H1 (cell line): ENCODE measurements around the gene ATP5ME. TPM values are rescaled to one million over a fixed set of nuclear protein-coding genes. Genes with fewer than 3 reads are reported as not detected.

ENCODE experiments used
- CTCF ChIA-PET: fragments of 300-600 bp; sonication (Branson Sonifier 250); formaldehyde crosslinking; loops from one replicate; lab custom pipeline; 2021; ENCODE audit not compliant: partially characterized antibody; lab: Charles Lee
- POLR2A ChIA-PET: fragments of 300-600 bp; sonication (Branson Sonifier 250); formaldehyde crosslinking; loops from one replicate; lab custom pipeline; 2021; ENCODE audit warnings: inconsistent platforms; ENCODE audit not compliant: partially characterized antibody; lab: Charles Lee
- DNase-seq, 2 experiments: peaks; one replicate each; pipeline versions ENCODE4 v3.0.0 to v3.0.0-alpha.2; 2010 to 2022; ENCODE audit warnings: low spot score in 2 of 2, low read depth in 1 of 2, mixed read lengths in 1 of 2
- FAIRE-seq: peaks from 2 replicates; lab custom pipeline; 2011; peaks lifted over from hg19 to GRCh38; lab: Jason Lieb, UNC
- H2AFZ ChIP-seq: 2 replicates; pipeline ENCODE4 v1.8.1; 2012; ENCODE audit warnings: low read length, inconsistent platforms
- H2AK5ac ChIP-seq: 2 replicates; pipeline ENCODE4 v1.6.1; 2013; ENCODE audit warnings: low read depth, low read length
- H2BK120ac ChIP-seq: replicated peaks from 2 replicates; pipeline ENCODE3; 2013; ENCODE audit warnings: low read depth, low read length, inconsistent platforms
- H2BK12ac ChIP-seq: 2 replicates; pipeline ENCODE4 v1.6.1; 2013; ENCODE audit warnings: low read depth, low read length
- H2BK15ac ChIP-seq: 2 replicates; pipeline ENCODE4 v1.6.1; 2013; ENCODE audit warnings: low read length
- H2BK20ac ChIP-seq: 2 replicates; pipeline ENCODE4 v1.6.1; 2013; ENCODE audit warnings: low read length
- H2BK5ac ChIP-seq: 2 replicates; pipeline ENCODE4 v1.6.1; 2013; ENCODE audit warnings: low read depth, low read length
- H3K14ac ChIP-seq: 2 replicates; pipeline ENCODE4 v1.6.1; 2013; ENCODE audit warnings: inconsistent platforms; ENCODE audit not compliant: insufficient read length
- H3K18ac ChIP-seq: 2 replicates; pipeline ENCODE4 v1.6.1; 2013; ENCODE audit warnings: low read length; ENCODE audit errors: extremely low read depth
- H3K23ac ChIP-seq: 2 replicates; pipeline ENCODE4 v1.6.1; 2013; ENCODE audit warnings: inconsistent platforms; ENCODE audit not compliant: insufficient read length
- H3K23me2 ChIP-seq: 2 replicates; pipeline ENCODE4 v1.6.1; 2013; ENCODE audit warnings: low read depth, low read length
- H3K27ac ChIP-seq: 2 replicates; pipeline ENCODE4 v1.6.1; 2011; ENCODE audit warnings: low read depth, low read length, inconsistent platforms
- H3K27me3 ChIP-seq, 4 experiments: replicated peaks in 1 of 4; 1 replicate in 1 of 4; 2 replicates in 3 of 4; pipeline versions ENCODE4 v1.6.1 to v1.8.1; 2011 to 2013; ENCODE audit warnings: low read length in 3 of 4, mild to moderate bottlenecking in 3 of 4, inconsistent platforms in 2 of 4, mixed read lengths in 2 of 4, moderate library complexity in 1 of 4; ENCODE audit not compliant: control insufficient read depth in 3 of 4, insufficient read depth in 3 of 4; ENCODE audit errors: extremely low read depth in 1 of 4
- H3K36me3 ChIP-seq, 4 experiments: 2 replicates each; pipeline versions ENCODE4 v1.6.1 to v1.8.1; 2011 to 2013; ENCODE audit warnings: mild to moderate bottlenecking in 4 of 4, low read length in 3 of 4, moderate library complexity in 2 of 4, control low read depth in 1 of 4, inconsistent platforms in 1 of 4; ENCODE audit not compliant: insufficient read depth in 4 of 4, control insufficient read depth in 2 of 4
- H3K4ac ChIP-seq: replicated peaks from 2 replicates; pipeline ENCODE3; 2013; ENCODE audit warnings: low read length, low read depth, mixed read lengths, inconsistent platforms; ENCODE audit not compliant: insufficient read length
- H3K4me1 ChIP-seq, 4 experiments: replicated peaks in 1 of 4; 1 replicate in 1 of 4; 2 replicates in 3 of 4; pipeline versions ENCODE4 v1.6.1 to v1.8.1; 2011 to 2013; ENCODE audit warnings: low read length in 3 of 4, inconsistent platforms in 2 of 4, mixed read lengths in 1 of 4; ENCODE audit not compliant: insufficient read depth in 4 of 4, control insufficient read depth in 3 of 4
- H3K4me2 ChIP-seq, 2 experiments: 2 replicates each; pipeline versions ENCODE4 v1.6.1 to v1.8.1; 2011 to 2013; ENCODE audit warnings: low read depth in 2 of 2, low read length in 2 of 2, control low read depth in 1 of 2, inconsistent platforms in 1 of 2, mild to moderate bottlenecking in 1 of 2; ENCODE audit not compliant: insufficient read depth in 1 of 2
- H3K4me3 ChIP-seq, 4 experiments: fragments of 200-600, 300-600 bp in 1 of 4; sonication (generic), shearing (Covaris generic), sonication (Bioruptor Twin) in 1 of 4; 2 replicates each; pipeline versions ENCODE4 v1.5.1 to v1.8.1; 2011 to 2016; ENCODE audit warnings: low read length in 4 of 4, low read depth in 3 of 4, control low read depth in 2 of 4, inconsistent platforms in 2 of 4, mild to moderate bottlenecking in 2 of 4, mixed read lengths in 1 of 4, moderate library complexity in 1 of 4; ENCODE audit not compliant: insufficient read depth in 2 of 4; ENCODE audit errors: extremely low read depth in 1 of 4
- H3K56ac ChIP-seq: replicated peaks from 2 replicates; pipeline ENCODE3; 2013; ENCODE audit warnings: low read depth, mild to moderate bottlenecking, mixed read lengths, low read length, inconsistent platforms; ENCODE audit not compliant: insufficient read length
- H3K79me1 ChIP-seq: 2 replicates; pipeline ENCODE4 v1.6.1; 2013; ENCODE audit warnings: low read depth, low read length, control low read depth
- H3K79me2 ChIP-seq, 2 experiments: 2 replicates each; pipeline versions ENCODE4 v1.6.1 to v1.8.1; 2012 to 2013; ENCODE audit warnings: low read length in 2 of 2, mild to moderate bottlenecking in 2 of 2, inconsistent platforms in 1 of 2; ENCODE audit not compliant: insufficient read depth in 2 of 2, control insufficient read depth in 1 of 2
- H3K9ac ChIP-seq, 4 experiments: replicated peaks in 1 of 4; 1 replicate in 1 of 4; 2 replicates in 3 of 4; pipeline versions ENCODE4 v1.6.1 to v1.8.1; 2011 to 2013; ENCODE audit warnings: low read depth in 3 of 4, low read length in 3 of 4, control low read depth in 2 of 4, mild to moderate bottlenecking in 2 of 4, moderate library complexity in 2 of 4, inconsistent platforms in 1 of 4; ENCODE audit errors: extremely low read depth in 1 of 4
- H3K9me3 ChIP-seq, 2 experiments: 2 replicates each; pipeline versions ENCODE4 v1.6.1 to v1.8.1; 2012 to 2013; ENCODE audit warnings: mild to moderate bottlenecking in 2 of 2, moderate library complexity in 2 of 2, control low read depth in 1 of 2, inconsistent platforms in 1 of 2, low read depth in 1 of 2, low read length in 1 of 2, mixed read lengths in 1 of 2; ENCODE audit not compliant: insufficient read depth in 2 of 2
- H4K20me1 ChIP-seq, 2 experiments: replicated peaks in 1 of 2; 2 replicates each; pipeline versions ENCODE3 to v1.8.1; 2011 to 2013; ENCODE audit warnings: inconsistent platforms in 2 of 2, low read length in 2 of 2, mild to moderate bottlenecking in 1 of 2; ENCODE audit not compliant: insufficient read depth in 2 of 2, control insufficient read depth in 1 of 2
- H4K5ac ChIP-seq: 2 replicates; pipeline ENCODE4 v1.6.1; 2013; ENCODE audit warnings: low read length, low read depth, mixed read lengths, inconsistent platforms; ENCODE audit not compliant: insufficient read length
- H4K8ac ChIP-seq: 2 replicates; pipeline ENCODE4 v1.8.0; 2013; ENCODE audit warnings: mild to moderate bottlenecking, moderate library complexity, low read length, inconsistent platforms; ENCODE audit not compliant: insufficient read depth; ENCODE audit errors: extremely low read depth
- H4K91ac ChIP-seq: replicated peaks from 2 replicates; pipeline ENCODE3; 2013; ENCODE audit warnings: low read length, mixed read lengths, inconsistent platforms; ENCODE audit not compliant: insufficient read length
- ATF2 ChIP-seq: IDR thresholded peaks from 2 replicates; pipeline ENCODE4 v1.6.1; 2012; ENCODE audit warnings: low read length, inconsistent platforms
- BCL11A ChIP-seq, 2 experiments: IDR thresholded peaks; one replicate each; pipeline ENCODE4 v1.6.1; 2011; ENCODE audit warnings: low read depth in 2 of 2, low read length in 2 of 2, mild to moderate bottlenecking in 2 of 2
- CTBP2 ChIP-seq: IDR thresholded peaks from 2 replicates; pipeline ENCODE4 v1.7.0; 2011; ENCODE audit warnings: borderline replicate concordance, mild to moderate bottlenecking, moderate library complexity, mixed read lengths, low read length; ENCODE audit not compliant: insufficient read depth, insufficient read length
- HDAC2 ChIP-seq, 2 experiments: fragments of 300-600 bp in 1 of 2; sonication (generic) in 1 of 2; IDR thresholded peaks; 2 replicates each; pipeline ENCODE4 v1.6.1; 2011 to 2012; ENCODE audit warnings: low read depth in 2 of 2, low read length in 2 of 2, mild to moderate bottlenecking in 2 of 2, moderate library complexity in 2 of 2, borderline replicate concordance in 1 of 2, inconsistent platforms in 1 of 2
- MAX ChIP-seq: IDR thresholded peaks from 2 replicates; pipeline ENCODE4 v1.6.1; 2012; ENCODE audit warnings: inconsistent platforms
- RBBP5 ChIP-seq: IDR thresholded peaks from 2 replicates; pipeline ENCODE4 v1.7.1; 2012; ENCODE audit warnings: low read depth, mild to moderate bottlenecking, inconsistent platforms, low read length, moderate library complexity, borderline replicate concordance
- SUZ12 ChIP-seq: fragments of 200-600 bp; sonication (generic); IDR thresholded peaks from 2 replicates; pipeline ENCODE4 v1.6.1; 2012; ENCODE audit warnings: mild to moderate bottlenecking, inconsistent platforms, low read length, moderate library complexity, mixed read lengths
- ZNF274 ChIP-seq: IDR thresholded peaks from 2 replicates; pipeline ENCODE4 v1.7.0; 2012; ENCODE audit warnings: low read length, borderline replicate concordance; ENCODE audit errors: extremely low read depth
- WGBS, 2 experiments: shearing (Covaris generic) in 1 of 2; methylation state at CpG; one replicate each; pipeline versions ENCODE4 v1.1.6 to v1.1.7; 2013 to 2015; ENCODE audit warnings: low lambda C conversion rate in 2 of 2, mixed read lengths in 2 of 2, inconsistent platforms in 1 of 2, low coverage in 1 of 2, missing lambda C conversion rate in 1 of 2; ENCODE audit not compliant: insufficient replicate concordance in 2 of 2, insufficient coverage in 1 of 2, insufficient read length in 1 of 2; ENCODE audit errors: extremely low coverage in 1 of 2, missing lambda C conversion rate in 1 of 2; 5-methylcytosine and 5-hydroxymethylcytosine counted together
- polyA plus RNA-seq, 7 experiments: library from polyadenylated mRNA; depleted of rRNA in 3 of 7; stranded (reverse) in 5 of 7; unstranded in 2 of 7; fragments of >200 nt in 5 of 7; fragments of 200-250 nt in 2 of 7; gene quantifications; 1 replicate in 5 of 7; 2 replicates in 1 of 7; 4 replicates in 1 of 7; pipeline versions ENCODE4 v1.2.1 to v1.2.3, GENCODE V29; 2011 to 2013; ENCODE audit warnings: missing spikeins in 2 of 7, mixed read lengths in 2 of 7
- total RNA-seq: library from RNA; stranded (reverse); fragmentation: NEBNext Ultra II Directional; extraction: Animal tissue kit (Norgen Biotek cat#: 25700); gene quantifications from 2 replicates; pipeline ENCODE4 v1.2.1, GENCODE V29; 2021

Gene ATP5ME
- total and polyA plus RNA-seq, 2 of the 8 experiments (the other 6 are each of a cell fraction or from before 2014, with no cell fraction given), result 375 to 450 TPM

GRCh38 chr4:650951-651883 lies 22.9 kb downstream of the ATP5ME start:
- Histone ChIP-seq H3K9me3 (no peaks in the 10 kb centered on the region), H3K18ac (no peak overlapping the region), H3K36me3 (no peaks in the 10 kb centered on the region), H3K23me2 (no peaks in the 10 kb centered on the region), H3K27ac (no peak overlapping the region), H3K27me3 (peaks cover 0 to 11% (median 0%) of the 10 kb centered on the region in 4 experiments; a peak in 2 of 7 replicates), H3K79me1 (no peaks in the 10 kb centered on the region), H3K4me3 (no peak overlapping the region), H2AK5ac (no peak overlapping the region), H3K9ac (no peak overlapping the region), H3K4ac (no peak overlapping the region), H2BK20ac (no peak overlapping the region), H3K56ac (no peak overlapping the region), H2AFZ (no peak overlapping the region), H2BK120ac (no peak overlapping the region), H4K5ac (no peak overlapping the region), H4K20me1 (peaks cover 0 to 2% of the 10 kb centered on the region in 2 experiments), H3K4me1 (peaks cover 0 to 5% (median 0%) of the 10 kb centered on the region in 4 experiments; a peak in 1 of 7 replicates), H3K14ac (no peak overlapping the region), H3K4me2 (no peak overlapping the region), H4K8ac (no peak overlapping the region), H2BK5ac (no peak overlapping the region), H2BK15ac (no peak overlapping the region), H4K91ac (no peak overlapping the region), H3K23ac (no peak overlapping the region), H3K79me2 (no peaks in the 10 kb centered on the region), H2BK12ac (no peak overlapping the region)
- FAIRE-seq (no peak), DNase-seq (no peak)
- ChIA-PET POLR2A (interaction anchor here (0.9 to 3.1 kb wide), 3 partner anchors 21 to 30 kb away, joined by 3 to 9 read pairs (median 4); partner anchors contain the start of gene PDE6B), CTCF (interaction anchor here (0.7 to 2.5 kb wide), 4 partner anchors 11 to 63 kb away, joined by 3 to 6 read pairs (median 3); partner anchors contain the start of gene PDE6B)
- 84% methylated on average over 32 of the region's 49 CpGs; no CpG with 5 or more reads in 1 of the 2 experiments for WGBS, 2 experiments
- TF ChIP-seq ATF2 (no peak), CTBP2 (no peak), RBBP5 (no peak), ZNF274 (no peak), MAX (no peak), HDAC2 (IDR thresholded peaks at IDR 0.05; ENCODE audit: borderline replicate concordance in 1 of 2, low read depth in 2 of 2, low read length in 2 of 2) (no peak), BCL11A (IDR thresholded peaks at IDR 0.05; ENCODE audit: low read depth in 2 of 2, low read length in 2 of 2) (no peak), SUZ12 (no peak)
